OCI-LY3 (cell line): Measurements from ENCODE around the gene WDR53.
A peak's percentile ranks its signal among the peaks of the same experiment; 100 is the strongest.

Source experiments
- H2AFZ ChIP-seq: fragments of 200-600, 300-600 bp; shearing (Covaris generic); 2 replicates; pipeline ENCODE4 v1.6.0; 2014; ENCODE audit warnings: antibody characterized with exemption, low read depth, low read length
- H3K27ac ChIP-seq: fragments of 200-600, 300-600 bp; sonication (generic); 2 replicates; pipeline ENCODE4 v1.5.1; 2014; ENCODE audit warnings: mild to moderate bottlenecking, low read length, moderate library complexity, mixed read lengths
- H3K27me3 ChIP-seq: fragments of 200-600, 300-600 bp; sonication (generic); 2 replicates; pipeline ENCODE4 v1.6.1; 2014; ENCODE audit warnings: low read depth, low read length, mixed read lengths
- H3K36me3 ChIP-seq: fragments of 200-600, 300-600 bp; sonication (generic); replicated peaks from 2 replicates; pipeline ENCODE3; 2014; ENCODE audit warnings: low read depth, low read length, mixed read lengths
- H3K4me1 ChIP-seq: fragments of 300-600, 200-600 bp; sonication (generic); 2 replicates; pipeline ENCODE4 v1.6.1; 2014; ENCODE audit warnings: low read length, mixed read lengths
- H3K4me2 ChIP-seq: fragments of 200-600, 300-600 bp; sonication (generic); 2 replicates; pipeline ENCODE4 v1.6.1; 2014; ENCODE audit warnings: low read length, mixed read lengths
- H3K4me3 ChIP-seq: fragments of 300-600, 200-600 bp; sonication (generic); 2 replicates; pipeline ENCODE4 v1.5.1; 2014; ENCODE audit warnings: antibody characterized with exemption, mild to moderate bottlenecking, low read length, moderate library complexity
- H3K79me2 ChIP-seq: fragments of 300-600, 200-600 bp; shearing (Covaris generic); 2 replicates; pipeline ENCODE4 v1.6.1; 2014; ENCODE audit warnings: mild to moderate bottlenecking, low read length, mixed read lengths
- H3K9ac ChIP-seq: fragments of 300-600, 200-600 bp; shearing (Covaris generic); 2 replicates; pipeline ENCODE4 v1.6.0; 2014; ENCODE audit warnings: mild to moderate bottlenecking, low read length, moderate library complexity
- H3K9me3 ChIP-seq: fragments of 200-600, 300-600 bp; shearing (Covaris generic); 2 replicates; pipeline ENCODE4 v1.6.1; 2014; ENCODE audit warnings: low read length, mixed read lengths; ENCODE audit not compliant: insufficient read depth
- H4K20me1 ChIP-seq: fragments of 200-600, 300-600 bp; sonication (generic); 2 replicates; pipeline ENCODE4 v1.6.1; 2016; ENCODE audit warnings: low read length, mixed read lengths; ENCODE audit not compliant: insufficient read depth
- CTCF ChIP-seq: fragments of 200-600, 300-600 bp; sonication (generic); IDR thresholded peaks from 2 replicates; pipeline ENCODE4 v1.5.1; 2014; ENCODE audit warnings: antibody characterized with exemption, low read length, low read depth
- EZH2phosphoT487 ChIP-seq: fragments of 200-600 bp; shearing (Covaris generic); IDR thresholded peaks from 2 replicates; pipeline ENCODE4 v1.6.1; 2018; ENCODE audit warnings: antibody characterized with exemption, mixed run types, low read depth

WDR53 gene

GRCh38 chr3:196541684-196542445, 26.5 kb downstream of the WDR53 start:
- Histone ChIP-seq H3K36me3 (no peaks in the 10 kb centered on the region), H3K27ac (no peak overlapping the region), H3K79me2 (no peaks in the 10 kb centered on the region), H3K4me3 (no peak overlapping the region), H2AFZ (no peak overlapping the region), H3K4me2 (no peak overlapping the region), H3K4me1 (no peaks in the 10 kb centered on the region), H3K9me3 (no peaks in the 10 kb centered on the region), H4K20me1 (no peaks in the 10 kb centered on the region), H3K9ac (no peak overlapping the region), H3K27me3 (no peaks in the 10 kb centered on the region)
- TF ChIP-seq EZH2phosphoT487: no peak
- no peak for TF ChIP-seq CTCF

GRCh38 chr3:196537319-196537984, 30.9 kb downstream of the WDR53 start:
- H3K27me3 ChIP-seq: no peaks in the 10 kb centered on the region
- TF ChIP-seq CTCF: peak; percentile 78
- no peak for TF ChIP-seq EZH2phosphoT487
- no peaks in the 10 kb centered on the region for H3K9me3 ChIP-seq
- no peaks in the 10 kb centered on the region for H3K36me3 ChIP-seq
- H3K9ac ChIP-seq: no peak overlapping the region
- H2AFZ ChIP-seq: no peak overlapping the region
- H4K20me1 ChIP-seq: no peaks in the 10 kb centered on the region
- no peak overlapping the region for H3K4me3 ChIP-seq
- H3K27ac ChIP-seq: no peak overlapping the region
- no peak overlapping the region for H3K4me2 ChIP-seq
- no peaks in the 10 kb centered on the region for H3K4me1 ChIP-seq
- H3K79me2 ChIP-seq: no peaks in the 10 kb centered on the region

- Histone ChIP-seq H3K4me1 (no peaks in the 10 kb centered on the region), H3K4me3 (no peak overlapping the region), H2AFZ (no peak overlapping the region), H3K9me3 (no peaks in the 10 kb centered on the region), H3K27ac (no peak overlapping the region), H3K4me2 (no peak overlapping the region), H4K20me1 (no peaks in the 10 kb centered on the region), H3K9ac (no peak overlapping the region), H3K27me3 (no peaks in the 10 kb centered on the region), H3K79me2 (no peaks in the 10 kb centered on the region), H3K36me3 (peaks cover 2% of the 10 kb centered on the region)
- no peak for TF ChIP-seq CTCF
These were observed 35.1 kb downstream of the WDR53 start for GRCh38 chr3:196533260-196533681.

- Histone ChIP-seq H3K9me3 (no peaks in the 10 kb centered on the region), H4K20me1 (no peaks in the 10 kb centered on the region), H3K36me3 (peaks cover 2% of the 10 kb centered on the region), H3K9ac (no peak overlapping the region), H3K79me2 (no peaks in the 10 kb centered on the region), H3K27me3 (no peaks in the 10 kb centered on the region), H3K27ac (no peak overlapping the region), H2AFZ (no peak overlapping the region), H3K4me3 (no peak overlapping the region), H3K4me1 (peaks cover 13% of the 10 kb centered on the region), H3K4me2 (no peak overlapping the region)
- no peak for TF ChIP-seq EZH2phosphoT487
- no peak for TF ChIP-seq CTCF
These were observed 36.9 kb downstream of the WDR53 start for GRCh38 chr3:196531418-196531817.
